Stimulated activated CD8-positive, alpha-beta memory T cell treated with anti-CD3 and anti-CD28 coated beads, Interleukin-12 subunit alpha, Interleukin-12 subunit beta, amount 100 ng/mL, for 1 hour (primary cell): ENCODE measurements around the gene TMEM200B.
"Not testable (repeated sequence)": the region's sequence is repeated elsewhere in the genome, so short reads cannot be mapped to it uniquely, and the experiment has no call there.

ENCODE experiments used
- DNase-seq: peaks from one replicate; pipeline ENCODE4 v3.0.0-alpha.2; 2020; ENCODE audit warnings: low read depth

TMEM200B gene

DNA sequence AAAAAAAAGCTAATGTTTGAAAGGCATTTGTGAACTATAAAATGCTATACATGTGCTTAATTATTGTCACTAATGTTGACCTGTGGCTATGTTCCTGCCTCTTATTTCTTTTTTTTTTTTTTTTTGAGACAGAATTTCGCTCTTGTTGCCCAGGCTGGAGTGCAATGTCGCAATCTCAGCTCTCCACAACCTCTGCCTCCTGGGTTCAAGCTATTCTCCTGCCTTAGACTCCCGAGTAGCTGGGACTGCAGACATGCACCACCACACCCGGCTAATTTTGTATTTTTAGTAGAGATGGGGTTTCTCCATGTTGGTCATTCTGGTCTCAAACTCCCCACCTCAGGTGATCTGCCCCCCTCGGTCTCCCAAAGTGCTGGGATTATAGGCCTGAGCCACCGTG lies 15.7 kb downstream of the TMEM200B start:
- DNase-seq = not testable (repeated sequence)

DNA sequence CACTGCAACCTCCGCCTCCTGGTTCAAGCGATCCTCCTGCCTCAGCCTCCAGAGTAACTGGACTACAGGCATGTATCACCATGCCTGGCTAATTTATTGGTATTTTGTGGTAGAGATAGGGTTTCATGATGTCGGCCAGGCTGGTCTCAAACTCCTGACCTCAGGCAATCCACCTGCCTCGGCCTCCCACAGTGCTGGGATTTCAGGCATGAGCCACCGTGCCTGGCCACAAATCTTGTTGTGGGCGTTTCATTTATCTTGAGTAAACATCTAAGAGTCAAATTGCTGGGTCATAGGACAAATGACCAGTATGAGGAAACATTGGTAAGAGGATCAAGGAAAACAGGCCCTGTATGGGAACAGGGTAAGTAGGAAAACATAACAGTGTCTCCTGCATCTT lies 17.9 kb downstream of the TMEM200B start:
- DNase-seq = no peak

DNA sequence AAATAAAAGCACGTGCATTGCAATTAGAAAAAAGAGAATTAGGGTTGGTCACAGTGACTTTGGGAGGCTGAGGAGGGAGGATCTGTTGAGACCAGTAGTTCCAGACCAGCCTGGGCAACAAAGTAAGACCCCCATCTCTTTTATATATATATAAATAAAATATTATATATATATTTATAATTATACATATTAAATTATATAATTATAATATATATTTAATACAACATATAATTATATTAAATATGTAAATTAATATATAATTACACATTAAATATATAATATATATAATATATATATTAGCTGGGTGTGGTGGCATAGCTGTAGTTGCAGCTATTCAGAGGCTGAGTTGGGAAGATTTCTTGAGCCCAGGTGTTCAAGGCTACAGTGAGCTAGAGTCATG lies 23.2 kb downstream of the TMEM200B start:
- DNase-seq = no peak

- no peak for DNase-seq
These were observed 24.4 kb downstream of the TMEM200B start for GRCh38 chr1:29099286-29099685.

DNA sequence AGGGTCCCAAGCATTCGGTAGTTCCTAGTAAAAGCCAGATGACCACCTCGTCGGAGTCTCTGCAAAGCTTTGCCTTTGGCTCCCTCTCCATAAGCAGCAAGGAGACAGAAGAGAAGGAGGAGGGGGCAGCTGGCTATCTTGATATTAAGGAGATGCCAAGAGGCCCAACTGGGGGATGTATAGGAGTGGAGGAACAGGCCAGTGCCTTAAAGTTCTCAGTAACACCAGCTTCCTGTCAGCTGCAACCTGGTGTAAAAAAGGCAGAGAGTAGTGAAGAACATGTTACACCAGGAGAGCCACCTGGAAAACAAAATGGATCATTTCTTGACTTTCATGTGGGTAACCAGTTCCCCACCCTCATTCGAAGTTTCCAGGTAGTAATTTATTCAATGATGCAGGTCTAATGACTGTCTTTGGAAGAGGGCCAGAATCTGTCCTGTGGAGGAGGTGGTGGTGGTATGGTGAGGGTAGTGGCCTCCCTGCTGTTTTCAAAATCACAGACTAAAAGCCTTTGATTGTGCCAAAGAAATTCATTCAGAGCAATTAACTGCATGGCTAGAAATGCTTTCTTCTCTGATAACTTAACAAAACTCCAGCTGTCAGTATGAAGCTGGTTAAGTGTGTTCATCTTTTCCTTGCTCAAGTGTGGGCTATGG lies 27.3 kb downstream of the TMEM200B start:
- no peak for DNase-seq

DNA sequence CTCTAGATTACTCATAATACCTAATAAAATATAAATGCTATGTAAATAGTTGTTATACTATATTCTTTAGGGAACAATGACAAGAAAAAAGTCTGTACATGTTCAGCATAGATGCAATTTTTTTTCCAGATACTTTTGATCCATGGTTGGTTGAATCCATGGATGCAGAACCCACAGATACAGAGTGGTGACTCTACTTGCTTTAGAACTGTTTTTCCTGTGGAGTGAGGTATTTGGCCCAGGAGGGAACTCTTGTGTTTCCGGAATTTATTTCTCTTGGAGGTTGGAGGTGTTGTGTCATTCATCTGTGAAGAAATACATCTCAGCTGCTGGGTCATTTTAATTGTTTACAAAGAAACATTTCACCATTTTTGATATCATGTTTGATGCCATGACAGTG lies 28.7 kb downstream of the TMEM200B start:
- DNase-seq = no peak

DNA sequence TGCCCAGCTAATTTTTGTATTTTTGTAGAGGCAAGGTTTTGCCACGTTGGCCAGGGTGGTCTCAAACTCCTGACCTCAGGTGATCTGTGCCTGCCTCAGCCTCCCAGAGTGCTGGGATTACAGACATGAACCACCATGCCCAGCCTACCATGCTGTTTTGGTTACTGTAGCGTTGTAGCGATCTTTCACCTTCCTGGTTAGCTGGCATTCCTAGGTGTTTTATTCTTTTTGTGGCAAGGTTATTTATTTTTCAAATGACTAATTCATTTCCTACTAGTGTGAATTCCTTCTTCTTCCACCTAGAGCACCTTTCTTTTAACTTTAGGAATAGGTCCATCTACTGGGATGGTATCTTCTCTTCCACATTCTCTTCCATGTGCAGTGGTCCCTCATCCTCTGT lies 29.3 kb downstream of the TMEM200B start:
- DNase-seq = no peak

DNA sequence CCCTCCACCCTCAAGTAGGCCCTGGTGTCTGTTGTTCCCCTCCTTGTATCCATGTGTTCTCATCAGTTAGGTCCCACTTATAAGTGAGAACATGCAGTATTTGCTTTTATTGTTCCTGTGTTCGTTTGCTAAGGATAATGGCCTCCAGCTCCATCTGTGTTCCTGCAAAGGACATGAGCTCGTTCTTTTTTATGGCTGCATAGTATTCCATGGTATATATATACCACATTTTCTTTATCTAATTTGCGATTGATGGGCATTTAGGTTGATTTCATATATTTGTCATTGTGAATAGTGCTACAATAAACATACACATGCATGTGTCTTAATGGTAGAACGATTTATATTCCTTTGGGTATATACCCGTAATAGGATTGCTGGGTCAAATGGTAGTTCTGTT lies 31.0 kb downstream of the TMEM200B start:
- DNase-seq = not testable (repeated sequence)

DNA sequence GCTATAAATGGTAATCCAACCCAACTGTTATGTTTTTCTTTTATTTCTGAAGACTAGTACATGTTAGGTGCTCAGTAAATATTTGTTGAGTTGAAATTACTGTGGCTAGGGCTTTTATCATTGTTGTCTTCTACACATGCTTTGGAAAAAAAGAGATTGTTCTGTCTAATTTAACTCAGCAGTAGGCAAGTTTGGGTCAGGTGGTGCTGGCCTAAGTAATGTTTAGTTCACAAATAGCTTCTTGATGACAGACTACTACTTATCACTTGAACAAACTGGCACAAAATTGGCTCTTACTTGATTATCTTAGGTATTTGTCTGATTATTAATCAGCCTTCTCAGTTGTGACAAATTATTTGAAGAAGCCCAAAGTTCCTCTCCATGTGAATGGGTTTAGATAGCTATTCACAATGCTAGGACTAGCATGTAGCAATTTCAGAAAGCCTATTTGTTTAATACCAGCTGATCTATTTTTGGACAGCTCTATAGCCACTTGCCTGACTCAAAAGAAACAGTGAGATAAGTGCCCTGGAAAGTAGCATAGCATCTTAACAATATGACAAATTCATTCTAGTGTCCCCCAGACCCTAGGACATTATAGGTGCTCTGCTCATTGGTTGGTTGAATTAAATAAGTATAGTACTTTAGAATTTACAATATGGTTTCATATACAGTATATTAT lies 32.6 kb downstream of the TMEM200B start:
- DNase-seq = no peak

DNA sequence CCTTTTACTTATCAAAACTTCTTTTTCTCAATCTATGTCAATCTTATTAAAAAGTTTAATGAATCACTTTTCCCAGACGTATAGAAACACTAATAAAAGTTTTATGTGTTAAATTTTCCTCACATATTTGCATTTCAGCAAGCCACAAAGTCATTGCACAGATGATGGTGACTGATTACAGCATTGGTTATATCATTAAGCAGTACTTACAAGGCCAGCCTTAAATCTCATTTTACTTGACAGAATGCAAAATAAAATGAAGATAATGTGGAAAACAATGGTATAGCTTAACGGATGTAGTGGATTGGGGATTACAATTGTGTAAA lies 39.5 kb downstream of the TMEM200B start:
- no peak for DNase-seq

GRCh38 chr1:29083317-29084195 lies 40.1 kb downstream of the TMEM200B start:
- no peak for DNase-seq

DNA sequence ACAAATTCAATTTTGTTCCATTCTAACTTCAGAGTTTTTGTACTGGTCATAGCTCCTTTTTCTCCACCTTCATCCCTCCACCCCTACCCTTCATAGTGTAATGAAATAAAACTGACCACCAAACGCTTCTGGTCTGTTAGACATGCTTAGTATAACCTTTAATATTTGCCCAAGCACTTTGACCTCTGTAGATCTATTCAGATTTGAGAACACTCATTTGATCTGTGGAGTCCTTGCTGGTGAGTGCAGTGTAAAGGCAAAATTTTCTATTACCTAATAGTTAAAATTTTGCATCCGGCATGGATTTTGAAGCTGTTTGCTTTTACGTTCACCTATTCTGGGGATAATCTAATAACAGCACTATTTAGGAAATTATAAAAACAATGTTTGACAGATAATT lies 41.2 kb downstream of the TMEM200B start:
- DNase-seq = no peak

GRCh38 chr1:29081201-29081600 lies 42.5 kb downstream of the TMEM200B start:
- DNase-seq = no peak

GRCh38 chr1:29079916-29080629 lies 43.6 kb downstream of the TMEM200B start:
- DNase-seq = not testable (repeated sequence)

DNA sequence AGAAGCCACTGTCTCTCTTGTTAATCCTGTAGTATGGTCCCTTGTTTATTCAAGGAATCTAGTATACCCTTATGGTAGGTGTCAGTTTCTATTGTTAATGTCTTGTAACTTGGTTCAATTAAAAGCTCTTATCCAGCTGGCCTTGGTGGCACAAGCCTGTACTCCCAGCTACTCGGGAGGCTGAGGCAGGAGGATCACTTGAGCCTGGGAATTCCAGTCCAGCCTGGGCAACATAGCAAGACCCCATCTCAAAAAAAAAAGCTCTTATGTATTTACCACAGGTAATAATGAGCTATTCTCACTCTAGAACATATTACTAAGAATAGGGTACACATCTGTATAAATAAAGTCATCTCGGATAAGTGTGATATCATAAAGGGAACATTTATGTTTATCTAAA lies 46.5 kb downstream of the TMEM200B start:
- no peak for DNase-seq
